CMK (cell line): ENCODE measurements around the gene XPO6.

ENCODE experiments used
- DNase-seq: peaks from one replicate; pipeline ENCODE4 v3.0.0-alpha.2; 2010; ENCODE audit warnings: low read depth

The XPO6 gene

DNA sequence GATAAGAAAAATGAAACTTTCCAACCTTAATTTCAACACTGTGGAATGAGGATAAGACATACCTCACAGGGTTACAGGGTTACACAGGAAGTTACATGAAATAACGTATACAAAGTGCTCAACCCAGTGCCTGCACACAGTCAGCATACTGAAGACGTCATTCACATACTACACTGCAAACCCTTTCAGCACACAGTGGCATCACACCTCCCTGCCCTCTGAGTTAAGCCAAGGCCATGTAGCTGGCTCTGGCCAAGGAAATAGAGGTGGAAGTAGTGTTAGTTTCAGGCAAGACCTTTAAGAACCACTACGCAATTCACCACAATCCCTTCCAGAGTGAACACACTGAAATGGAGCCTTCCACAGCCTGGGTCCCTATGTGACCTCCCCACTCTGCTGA is 101.7 kb downstream of the XPO6 start:
- no peak for DNase-seq

DNA sequence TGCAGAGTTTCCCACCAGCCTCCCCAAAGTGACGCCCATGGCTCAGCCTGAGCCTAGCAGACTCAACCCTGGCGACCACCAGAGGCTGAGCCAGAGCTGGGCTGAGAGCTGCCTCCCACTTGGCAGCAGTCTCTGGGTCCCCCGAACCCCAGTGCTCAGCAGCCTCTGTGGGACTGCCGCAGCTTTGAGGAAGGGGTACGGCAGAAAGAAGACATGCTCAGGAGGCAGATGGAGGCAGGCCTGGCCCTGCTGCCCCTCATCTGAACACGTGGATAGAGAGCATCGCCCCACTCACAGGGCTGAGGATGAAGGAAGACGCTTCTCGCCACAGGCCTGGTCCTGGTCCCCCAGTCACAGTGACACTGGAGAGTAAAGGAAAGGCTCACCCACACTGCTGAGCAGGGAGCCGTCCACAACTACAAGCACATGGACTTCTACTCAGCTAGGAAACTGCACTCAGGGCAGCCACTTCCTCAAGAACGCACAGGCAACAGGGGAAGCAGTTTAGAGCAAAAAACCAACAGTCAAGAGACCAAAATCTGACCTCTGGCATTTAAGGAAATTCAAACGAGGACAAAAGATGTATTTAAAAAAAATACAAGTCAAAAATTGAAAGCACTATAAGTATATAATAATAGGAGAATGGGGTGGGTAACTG is 103.0 kb downstream of the XPO6 start:
- no peak for DNase-seq

DNA sequence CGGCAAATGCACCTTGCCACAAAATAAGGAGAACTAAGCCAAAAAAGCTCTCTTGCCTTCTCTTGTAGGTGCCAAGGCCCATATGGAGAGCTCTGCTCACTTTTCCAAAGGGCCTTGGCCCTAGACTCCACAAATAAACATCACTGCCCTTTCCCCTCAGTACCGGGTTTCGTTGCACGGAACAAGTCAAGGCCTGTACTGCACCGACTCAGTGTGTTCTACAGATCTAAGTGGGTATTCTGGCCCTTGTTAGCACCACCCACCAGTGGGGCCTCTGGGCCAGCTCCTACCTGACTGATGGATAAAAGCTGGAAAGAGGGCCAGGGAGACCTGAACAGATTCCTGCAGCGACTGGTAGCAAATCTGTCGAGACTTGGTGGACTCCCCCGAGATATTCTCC is 104.5 kb downstream of the XPO6 start:
- DNase-seq = no peak

DNA sequence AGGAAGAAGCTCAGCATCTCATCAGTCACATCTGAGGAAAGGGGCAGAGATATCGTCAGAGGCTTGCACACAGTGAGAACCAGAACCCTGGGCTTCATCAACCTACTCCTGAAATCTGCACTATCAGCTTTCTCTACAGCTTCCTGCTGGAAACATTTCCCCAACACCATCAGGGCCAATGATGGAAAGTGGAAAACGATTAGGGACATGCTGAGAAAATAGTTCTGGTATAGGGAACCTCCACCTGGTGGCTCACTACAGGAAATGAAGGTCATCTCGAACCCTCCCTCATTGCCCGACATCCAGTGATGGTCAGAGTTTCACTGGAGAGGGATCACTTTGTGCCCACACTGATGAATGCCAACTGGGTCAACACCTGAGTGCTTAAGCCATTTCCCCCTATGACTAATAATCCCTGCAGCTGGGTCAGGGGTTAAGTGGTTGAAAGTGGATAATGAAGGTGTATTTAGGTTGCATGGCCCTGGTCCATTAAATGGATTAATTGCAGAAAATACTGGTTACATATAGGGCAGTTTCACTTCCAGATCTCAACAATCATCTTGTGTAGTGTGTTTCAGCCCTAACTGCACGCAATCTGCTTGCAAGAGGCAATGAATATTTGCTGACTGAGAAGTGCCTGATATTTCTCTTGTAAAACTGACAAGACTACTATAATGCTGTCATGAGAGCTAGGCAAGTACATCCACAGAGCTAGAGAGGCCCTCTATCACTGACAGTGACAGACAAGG is 105.1 kb downstream of the XPO6 start:
- no peak for DNase-seq

DNA sequence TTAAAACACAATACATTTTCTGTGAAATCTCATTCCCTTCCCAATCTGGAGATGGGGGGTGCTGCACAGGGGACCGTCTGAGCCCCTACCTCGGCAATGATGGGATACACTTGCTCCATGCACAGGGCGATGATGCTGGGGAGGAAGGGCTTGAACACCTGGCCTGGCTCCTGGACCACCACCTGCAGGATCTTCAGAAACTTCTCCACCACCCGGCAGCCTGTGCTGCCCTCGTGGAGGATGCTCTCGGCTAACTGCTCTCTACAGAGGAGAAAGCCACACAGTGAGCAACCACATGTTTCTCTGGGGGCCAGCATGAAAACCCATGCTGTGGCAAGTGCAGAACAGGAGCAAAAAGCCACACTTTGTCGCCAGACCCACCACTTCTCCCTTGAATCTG is 105.8 kb downstream of the XPO6 start:
- DNase-seq = no peak

DNA sequence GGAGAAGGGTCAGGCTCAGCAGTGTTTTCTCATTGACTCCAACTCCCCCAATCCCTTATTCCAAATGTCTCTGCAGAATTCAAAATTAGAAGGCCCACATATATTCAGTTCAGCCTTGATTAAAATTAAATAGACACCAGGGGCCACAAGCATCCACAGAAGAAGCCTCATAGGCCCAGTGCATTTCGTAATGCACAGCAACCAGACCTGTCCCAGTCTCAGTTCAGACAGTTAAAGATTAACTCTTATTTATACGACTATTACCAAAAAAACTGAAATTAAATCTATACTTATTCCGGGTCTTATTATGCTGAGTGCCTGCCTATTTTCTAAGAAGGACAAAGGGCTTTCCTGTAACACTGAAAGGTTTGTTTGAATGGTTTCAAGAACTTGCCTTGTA is 106.5 kb downstream of the XPO6 start:
- DNase-seq = no peak

DNA sequence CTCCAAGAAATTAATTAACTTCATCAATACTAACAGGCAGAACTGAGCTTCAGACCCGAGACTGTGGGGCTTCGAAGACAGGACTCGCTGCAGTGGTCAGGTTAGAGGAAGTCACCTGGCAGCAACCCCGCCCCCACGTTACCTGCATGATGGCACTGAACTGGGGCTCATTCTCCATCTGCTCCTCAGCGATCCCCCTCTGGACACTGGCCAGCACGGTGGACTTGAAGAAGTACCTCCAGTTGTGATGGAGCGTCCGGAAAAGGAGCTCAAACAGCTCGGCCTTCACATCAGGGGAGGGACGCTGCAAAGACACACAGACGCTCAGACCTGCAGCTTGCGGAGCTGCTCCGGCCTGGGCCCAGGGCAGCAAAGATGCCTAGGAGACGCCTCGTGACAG is 107.4 kb downstream of the XPO6 start:
- no peak for DNase-seq

DNA sequence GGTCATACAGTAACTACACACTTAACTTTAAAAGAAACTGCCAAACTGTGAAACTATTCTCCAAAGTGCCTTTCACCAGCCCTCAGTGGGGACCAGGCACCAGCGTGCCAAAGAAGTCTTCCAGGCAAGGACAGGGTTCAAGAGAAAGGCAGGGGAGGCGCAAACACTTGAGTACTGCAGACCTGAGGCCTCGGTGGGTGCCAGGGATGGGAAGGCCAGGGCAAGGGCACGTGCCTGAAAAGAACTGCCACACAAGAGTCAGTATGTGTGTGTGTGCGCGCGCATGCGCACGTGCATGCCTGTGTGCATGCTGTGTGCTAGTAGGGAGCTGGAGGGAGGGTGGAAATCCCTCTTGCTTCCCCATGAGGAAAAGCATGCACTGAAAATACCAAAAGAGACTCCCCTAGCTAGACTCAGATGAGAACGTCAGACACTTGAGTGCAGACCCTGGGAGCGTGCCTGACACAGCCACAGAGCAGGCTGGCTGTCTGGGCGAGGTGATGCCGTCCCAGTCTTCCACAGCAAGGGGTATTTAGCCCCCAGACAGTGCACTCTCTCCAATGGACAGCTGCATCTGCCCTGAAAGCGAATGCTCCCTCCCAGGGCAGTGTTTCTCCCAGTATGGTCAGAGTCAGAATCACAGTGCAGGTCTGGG is 108.1 kb downstream of the XPO6 start:
- no peak for DNase-seq

GRCh38 chr16:28101533-28101890 is 110.3 kb downstream of the XPO6 start:
- DNase-seq = no peak

DNA sequence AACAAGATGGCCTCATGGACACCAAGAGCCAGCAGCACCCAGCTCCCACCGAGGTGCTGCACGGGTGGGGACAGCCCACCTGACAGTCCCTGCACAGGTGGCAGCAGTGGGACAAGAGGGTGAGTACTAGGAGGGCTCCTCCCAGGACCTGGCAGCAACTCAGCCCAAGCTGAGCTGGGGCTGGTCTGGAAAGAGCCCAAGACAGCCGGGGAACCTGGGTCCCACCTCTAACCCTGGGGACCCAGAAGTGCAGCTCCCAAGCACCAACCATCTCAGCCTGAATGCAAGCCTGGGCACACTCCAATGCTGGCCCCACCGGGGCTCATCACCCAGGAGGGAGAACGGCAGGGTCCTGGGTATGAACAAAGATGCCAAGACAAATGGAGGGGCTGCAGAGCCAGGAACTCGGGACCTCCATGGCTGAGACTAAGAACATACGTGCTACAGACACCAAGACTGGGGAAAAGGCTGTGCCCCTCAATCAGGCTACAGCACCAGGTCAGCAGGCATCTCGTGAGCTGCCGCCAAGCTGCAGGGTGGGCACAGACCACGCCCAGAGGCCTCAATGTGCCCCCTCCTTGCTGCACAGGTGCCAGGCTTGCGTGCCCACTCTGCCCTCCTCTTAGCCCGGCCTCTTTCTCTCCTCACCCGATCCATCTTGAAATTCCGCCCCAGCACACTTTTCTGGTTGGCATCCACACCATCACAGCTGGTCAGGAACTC is 110.8 kb downstream of the XPO6 start:
- no peak for DNase-seq

- no peak for DNase-seq
Measured at GRCh38 chr16:28098959-28099945, 112.5 kb downstream of the XPO6 start.

DNA sequence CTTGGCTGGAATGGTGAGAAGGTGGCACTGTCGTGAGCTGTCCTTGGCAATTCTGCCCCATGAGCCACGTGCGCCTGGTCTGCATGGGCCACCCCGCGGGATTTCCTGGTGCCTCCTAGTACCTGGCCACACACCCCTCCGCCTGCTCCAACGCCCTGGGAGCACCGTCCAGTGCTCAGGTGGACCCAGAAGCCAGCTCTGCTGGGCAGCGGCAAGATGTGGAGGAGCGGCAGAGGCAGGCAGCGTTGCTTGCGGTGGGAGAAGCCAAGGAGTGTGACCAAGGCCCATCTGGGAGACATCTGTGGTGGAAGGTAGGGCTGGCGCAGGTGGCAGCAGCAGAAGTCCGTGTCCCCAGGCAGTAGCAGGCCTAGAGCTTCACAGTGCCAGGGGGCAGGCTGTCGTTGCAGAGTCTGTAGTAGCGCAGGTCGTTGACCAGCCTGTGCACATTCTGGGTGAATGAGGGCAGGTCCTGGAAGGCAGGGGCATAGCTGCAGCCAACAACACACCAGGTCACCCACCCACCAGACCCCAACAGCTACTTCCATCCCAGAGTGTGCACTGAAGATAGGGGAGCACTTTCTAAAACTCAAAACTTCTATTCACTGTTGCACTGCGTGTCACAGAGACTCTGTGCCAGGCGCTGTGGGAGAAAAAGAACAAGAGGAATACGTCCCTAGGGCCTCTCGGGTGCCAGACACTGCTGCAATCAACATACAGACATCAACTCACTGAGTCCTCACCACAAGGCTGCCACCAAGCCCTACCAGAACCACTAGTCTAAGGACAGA is 113.4 kb downstream of the XPO6 start:
- no peak for DNase-seq

DNA sequence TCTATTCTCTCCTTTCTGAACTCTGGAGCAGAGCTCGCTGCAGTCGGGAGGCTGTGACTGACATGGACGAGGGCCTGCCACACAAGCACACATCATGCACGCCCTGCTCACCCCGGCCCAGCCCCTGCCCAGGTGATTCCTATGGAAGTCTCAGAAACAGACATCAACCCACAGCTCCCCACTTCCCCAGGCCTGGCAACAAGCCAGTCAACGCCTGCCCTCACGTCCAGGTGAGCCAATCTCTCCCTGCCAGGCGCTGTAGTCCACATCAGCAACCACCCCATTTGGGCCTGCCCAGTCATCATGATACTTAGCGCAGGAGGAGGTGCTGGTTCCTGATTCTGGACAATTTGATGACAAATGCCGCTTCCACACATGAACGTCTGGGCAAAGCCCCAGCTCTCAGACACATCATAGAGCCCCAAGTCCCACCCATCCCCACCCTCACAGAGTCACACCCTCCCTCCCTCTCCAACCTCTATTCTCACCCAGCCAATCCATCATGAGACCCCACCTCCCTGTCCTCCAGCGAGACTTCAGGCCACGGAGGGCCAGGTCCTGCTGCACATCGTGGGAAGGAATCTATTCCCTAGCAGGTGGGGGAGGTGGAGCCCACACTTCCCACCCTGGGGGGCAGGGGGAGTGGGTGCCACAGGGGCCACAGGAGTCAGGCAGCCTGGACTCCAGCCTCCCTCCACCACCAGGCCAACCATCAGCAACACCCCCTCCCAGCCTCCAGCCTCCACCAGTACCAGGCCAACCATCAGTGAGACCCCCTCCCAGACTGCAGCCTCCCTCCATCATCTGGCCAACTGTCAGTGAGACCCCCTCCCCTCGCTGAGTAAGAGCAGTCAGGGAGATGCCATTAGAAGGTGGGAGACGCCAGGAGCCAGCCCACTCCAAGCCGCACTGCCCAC is 114.5 kb downstream of the XPO6 start:
- no peak for DNase-seq

DNA sequence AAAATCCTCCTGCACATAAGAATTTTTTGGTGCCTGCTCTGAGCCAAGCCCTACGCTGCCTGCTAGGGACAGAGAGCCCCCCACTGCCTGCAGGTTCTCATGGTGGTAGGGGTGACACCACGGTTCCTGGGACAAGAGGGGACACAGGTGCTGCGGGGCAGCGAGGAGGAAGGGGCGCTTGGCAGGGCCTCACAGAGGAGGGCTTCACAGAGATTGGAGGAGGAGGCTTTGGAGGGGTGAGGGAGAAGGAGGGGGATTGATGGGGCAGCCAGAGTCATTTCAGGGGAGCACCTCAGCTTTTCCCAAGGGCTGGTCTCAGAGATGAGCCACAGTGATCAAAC is 118.4 kb downstream of the XPO6 start:
- DNase-seq = no peak

GRCh38 chr16:28092721-28093384 is 118.9 kb downstream of the XPO6 start:
- no peak for DNase-seq

GRCh38 chr16:28091656-28092055 is 120.1 kb downstream of the XPO6 start:
- DNase-seq = no peak

DNA sequence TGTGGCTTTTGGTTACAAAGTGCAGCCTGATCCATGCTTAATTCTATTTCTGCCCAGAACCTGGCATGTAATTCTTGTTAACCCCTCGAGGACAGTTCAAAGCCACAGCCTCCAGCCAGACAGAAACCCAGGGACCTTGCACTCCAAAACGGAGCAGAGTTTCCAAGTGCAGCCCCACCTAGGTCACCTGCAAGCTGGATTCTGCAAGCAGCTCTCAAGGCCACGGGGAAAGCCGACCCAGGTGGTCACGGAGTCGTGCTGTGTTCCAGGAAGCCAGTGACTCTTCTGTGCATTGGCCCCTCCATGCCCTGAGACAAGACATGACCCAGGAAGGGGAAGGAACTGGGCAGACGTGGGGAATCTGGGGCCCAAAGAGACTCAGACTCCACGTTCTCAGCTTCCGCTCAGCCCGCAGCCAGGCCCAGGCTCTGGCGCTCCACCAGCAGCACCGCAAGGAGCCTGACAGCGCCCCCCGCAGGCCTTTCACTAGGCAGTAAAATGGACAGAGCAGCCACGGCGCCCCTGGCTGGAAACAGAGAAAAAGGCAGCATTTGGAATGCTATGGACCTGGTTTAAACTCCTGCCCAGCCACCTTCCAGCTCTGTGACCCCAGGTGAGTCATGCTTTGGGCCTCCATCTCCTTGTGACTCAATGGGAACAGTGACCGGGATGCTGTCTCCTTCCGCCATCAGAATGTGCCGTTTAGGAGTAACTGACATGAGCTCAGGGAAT is 121.0 kb downstream of the XPO6 start:
- no peak for DNase-seq

- no peak for DNase-seq
Measured at GRCh38 chr16:28089992-28090365, 121.8 kb downstream of the XPO6 start.
